ENCODE data around the gene FIG4. TPM values are rescaled to one million over a fixed set of nuclear protein-coding genes. Genes with fewer than 3 reads are reported as not detected.
"Not testable (repeated sequence)": the region's sequence is repeated elsewhere in the genome, so short reads cannot be mapped to it uniquely, and the experiment has no call there.

The FIG4 gene
- total RNA-seq, 4 donors from 2014 or later = 4.1 to 35.5 (median 17.4) TPM

DNA sequence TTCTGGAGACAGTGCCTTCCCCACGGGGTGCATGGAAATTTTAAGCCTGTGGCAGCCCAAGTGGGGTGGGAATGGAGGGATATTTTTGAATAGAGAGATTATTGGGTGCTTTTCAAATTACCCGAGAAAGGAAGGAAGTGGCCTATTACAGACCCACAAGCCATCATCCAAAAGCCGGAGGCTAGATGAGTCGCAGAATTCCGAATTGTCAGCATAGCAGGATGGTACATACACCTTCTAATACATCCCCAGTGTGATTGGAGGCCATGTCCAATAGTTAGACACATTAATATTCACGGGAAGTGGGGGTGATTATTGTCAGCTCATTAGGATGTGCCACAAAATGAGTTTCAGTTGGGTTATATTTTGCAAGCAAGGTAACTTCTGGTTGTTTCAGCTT, 133.0 kb downstream of the FIG4 start:
- intact Hi-C loops (cut with DNase I; ENCODE audit: low total_unique reads) = no loop called here
- no peaks in the 10 kb centered on the region for H3K36me3 ChIP-seq
- no peak for TF ChIP-seq POLR2A (IDR thresholded peaks at IDR 0.05)
- TF ChIP-seq, protein P1, sequence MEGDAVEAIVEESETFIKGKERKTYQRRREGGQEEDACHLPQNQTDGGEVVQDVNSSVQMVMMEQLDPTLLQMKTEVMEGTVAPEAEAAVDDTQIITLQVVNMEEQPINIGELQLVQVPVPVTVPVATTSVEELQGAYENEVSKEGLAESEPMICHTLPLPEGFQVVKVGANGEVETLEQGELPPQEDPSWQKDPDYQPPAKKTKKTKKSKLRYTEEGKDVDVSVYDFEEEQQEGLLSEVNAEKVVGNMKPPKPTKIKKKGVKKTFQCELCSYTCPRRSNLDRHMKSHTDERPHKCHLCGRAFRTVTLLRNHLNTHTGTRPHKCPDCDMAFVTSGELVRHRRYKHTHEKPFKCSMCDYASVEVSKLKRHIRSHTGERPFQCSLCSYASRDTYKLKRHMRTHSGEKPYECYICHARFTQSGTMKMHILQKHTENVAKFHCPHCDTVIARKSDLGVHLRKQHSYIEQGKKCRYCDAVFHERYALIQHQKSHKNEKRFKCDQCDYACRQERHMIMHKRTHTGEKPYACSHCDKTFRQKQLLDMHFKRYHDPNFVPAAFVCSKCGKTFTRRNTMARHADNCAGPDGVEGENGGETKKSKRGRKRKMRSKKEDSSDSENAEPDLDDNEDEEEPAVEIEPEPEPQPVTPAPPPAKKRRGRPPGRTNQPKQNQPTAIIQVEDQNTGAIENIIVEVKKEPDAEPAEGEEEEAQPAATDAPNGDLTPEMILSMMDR (IDR thresholded peaks at IDR 0.05) = no peak
- no peaks in the 10 kb centered on the region for H3K9me3 ChIP-seq
- DNase-seq = no peak
- H3K27me3 ChIP-seq = no peaks in the 10 kb centered on the region
- H3K4me1 ChIP-seq = no peaks in the 10 kb centered on the region
- no peak overlapping the region for H3K4me3 ChIP-seq
- H3K27ac ChIP-seq = no peak overlapping the region

DNA sequence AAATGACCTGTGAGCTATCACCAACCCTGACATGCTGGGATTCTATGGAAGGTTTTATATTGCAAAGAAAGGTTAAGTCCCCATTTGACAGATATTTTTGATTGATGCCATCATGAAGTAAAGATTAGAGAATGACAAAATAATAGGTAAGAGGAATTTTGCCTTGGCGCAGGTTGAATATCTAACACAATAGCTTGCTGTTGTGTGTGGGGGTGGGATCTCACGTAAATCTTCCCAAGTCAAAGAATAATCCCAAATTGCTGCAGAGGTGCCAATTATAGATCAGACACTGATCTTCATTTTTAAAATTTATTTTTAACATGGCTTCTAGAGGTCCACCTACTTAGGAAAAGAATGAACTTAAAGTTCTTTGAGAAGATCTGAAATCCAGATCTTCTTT, 135.5 kb downstream of the FIG4 start:
- Histone ChIP-seq H3K9me3 (no peaks in the 10 kb centered on the region), H3K27ac (no peak overlapping the region), H3K27me3 (no peaks in the 10 kb centered on the region), H3K36me3 (no peaks in the 10 kb centered on the region), H3K4me3 (no peak overlapping the region), H3K4me1 (no peaks in the 10 kb centered on the region)
- no peak for DNase-seq
- no peak for TF ChIP-seq POLR2A (IDR thresholded peaks at IDR 0.05)
- TF ChIP-seq, protein P1 (IDR thresholded peaks at IDR 0.05) = no peak
- intact Hi-C loops (cut with DNase I; ENCODE audit: low total_unique reads) = no loop called here

DNA sequence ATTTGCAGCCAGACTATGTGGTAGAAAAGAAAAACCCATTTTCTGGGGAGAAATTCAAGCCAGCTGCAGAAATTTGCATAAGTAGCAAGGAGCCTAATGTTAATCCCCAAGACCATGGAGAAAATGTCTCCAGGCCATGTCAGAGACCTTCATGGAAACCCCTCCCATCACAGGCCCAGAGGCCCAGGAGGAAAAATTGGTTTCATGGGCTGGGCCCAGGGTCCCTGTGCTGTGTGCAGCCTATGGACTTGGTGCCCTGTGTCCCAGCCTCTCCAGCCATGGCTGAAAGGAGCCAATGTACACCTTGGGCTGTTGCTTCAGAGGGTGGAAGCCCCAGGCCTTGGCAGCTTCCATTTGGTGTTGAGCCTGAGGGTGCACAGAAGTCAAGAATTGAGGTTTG, 140.3 kb downstream of the FIG4 start:
- H3K4me3 ChIP-seq; H3K36me3 ChIP-seq; H3K27ac ChIP-seq; H3K9me3 ChIP-seq; H3K27me3 ChIP-seq; H3K4me1 ChIP-seq; intact Hi-C loops (cut with DNase I; ENCODE audit: low total_unique reads); DNase-seq: not testable (repeated sequence)

DNA sequence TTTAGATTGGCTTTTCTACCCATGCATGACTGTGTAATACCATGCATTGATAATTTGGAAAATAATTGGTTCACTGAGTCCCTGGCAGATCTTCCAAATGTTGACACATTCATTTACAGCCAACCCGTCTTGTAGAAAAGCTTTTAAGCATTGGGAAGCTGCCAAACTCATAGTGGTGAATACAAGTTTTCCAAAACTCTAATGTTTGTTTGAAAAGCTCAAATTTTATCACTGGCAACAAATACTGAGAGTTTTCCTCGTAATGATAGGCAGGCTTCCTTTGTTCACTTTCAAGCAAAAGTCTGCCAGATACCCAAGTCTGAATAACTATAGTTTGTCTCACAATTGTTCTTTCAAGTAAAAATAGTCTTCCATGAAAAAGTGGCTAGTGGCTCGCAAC, 143.0 kb downstream of the FIG4 start:
- H3K9me3 ChIP-seq = no peaks in the 10 kb centered on the region
- TF ChIP-seq, protein P1 (IDR thresholded peaks at IDR 0.05) = no peak
- TF ChIP-seq POLR2A (IDR thresholded peaks at IDR 0.05) = no peak
- no peak overlapping the region for H3K4me3 ChIP-seq
- no peaks in the 10 kb centered on the region for H3K27me3 ChIP-seq
- H3K36me3 ChIP-seq = no peaks in the 10 kb centered on the region
- H3K4me1 ChIP-seq = no peaks in the 10 kb centered on the region
- DNase-seq = no peak
- no peak overlapping the region for H3K27ac ChIP-seq
- intact Hi-C loops (cut with DNase I; ENCODE audit: low total_unique reads) = no loop called here

DNA sequence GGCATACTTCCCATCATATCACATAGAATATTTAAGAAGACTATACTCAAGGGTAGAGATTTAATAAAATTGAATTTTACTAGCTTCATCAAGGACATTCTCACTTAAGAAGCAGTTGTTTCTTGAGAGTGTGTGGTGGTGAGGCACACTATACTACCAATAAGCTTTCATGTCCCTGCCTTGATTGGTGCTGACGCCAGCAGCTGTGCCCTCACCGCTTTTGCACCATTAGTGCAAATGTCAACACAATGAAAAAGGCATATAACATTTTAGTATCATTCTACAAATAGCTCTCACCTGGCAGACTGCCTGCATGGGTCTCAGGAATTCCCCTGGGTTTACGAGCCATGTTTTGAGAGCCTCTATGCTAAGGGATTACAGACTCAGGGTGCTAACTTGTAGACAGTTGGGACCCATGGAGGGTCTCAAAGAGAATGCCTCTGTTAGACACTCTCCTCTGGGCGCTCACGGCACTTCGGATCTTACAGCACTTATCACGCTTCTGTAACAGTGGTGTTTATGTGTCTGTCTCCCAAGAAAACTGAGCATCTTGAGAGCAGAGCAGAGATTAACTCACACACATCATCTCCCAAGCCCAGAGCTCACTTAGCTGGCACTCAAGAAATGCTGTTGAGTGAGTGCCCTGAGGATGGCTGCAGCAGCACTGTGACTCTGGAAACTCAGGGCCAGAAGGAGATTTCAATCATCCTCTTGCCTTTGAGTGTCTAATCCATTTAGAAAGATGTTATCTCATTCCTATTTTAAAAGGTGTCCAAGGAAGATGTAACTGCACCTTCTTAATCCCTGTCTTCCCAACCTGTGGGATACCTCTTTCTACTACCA, 143.7 kb downstream of the FIG4 start:
- Histone ChIP-seq H3K27ac (no peak overlapping the region), H3K27me3 (no peaks in the 10 kb centered on the region), H3K4me3 (no peak overlapping the region), H3K4me1 (no peaks in the 10 kb centered on the region), H3K36me3 (no peaks in the 10 kb centered on the region), H3K9me3 (no peaks in the 10 kb centered on the region)
- TF ChIP-seq, protein P1 (IDR thresholded peaks at IDR 0.05) = no peak
- TF ChIP-seq POLR2A (IDR thresholded peaks at IDR 0.05) = no peak
- intact Hi-C loops (cut with DNase I; ENCODE audit: low total_unique reads) = no loop called here
- DNase-seq = no peak
